Eye (tissue), 1 donor: ENCODE measurements around the gene SPEF2.
"Not testable (repeated sequence)": the region's sequence is repeated elsewhere in the genome, so short reads cannot be mapped to it uniquely, and the experiment has no call there.

Experiments
- DNase-seq: peaks from one replicate; pipeline ENCODE4 v3.0.0-alpha.2; 2015

SPEF2 gene

GRCh38 chr5:35660451-35660850 is 42.8 kb downstream of the SPEF2 start:
- no peak for DNase-seq

GRCh38 chr5:35664584-35664983 is 46.9 kb downstream of the SPEF2 start:
- no peak for DNase-seq

- no peak for DNase-seq
Observed at GRCh38 chr5:35665096-35665495, 47.4 kb downstream of the SPEF2 start.

- DNase-seq: no peak
Observed at GRCh38 chr5:35668319-35668718, 50.7 kb downstream of the SPEF2 start.

- DNase-seq: no peak
Observed at GRCh38 chr5:35668794-35669193, 51.1 kb downstream of the SPEF2 start.

GRCh38 chr5:35671541-35672295 is 54.1 kb downstream of the SPEF2 start:
- DNase-seq: no peak

GRCh38 chr5:35672296-35672655 is 54.6 kb downstream of the SPEF2 start:
- not testable (repeated sequence) for DNase-seq

- DNase-seq: no peak
Observed at GRCh38 chr5:35672995-35673394, 55.3 kb downstream of the SPEF2 start.

- no peak for DNase-seq
Observed at GRCh38 chr5:35674049-35674448, 56.4 kb downstream of the SPEF2 start.

- no peak for DNase-seq
Observed at GRCh38 chr5:35675392-35675791, 57.7 kb downstream of the SPEF2 start.

- no peak for DNase-seq
Observed at GRCh38 chr5:35677878-35678277, 60.2 kb downstream of the SPEF2 start.

GRCh38 chr5:35678661-35679060 is 61.0 kb downstream of the SPEF2 start:
- no peak for DNase-seq

GRCh38 chr5:35679357-35679756 is 61.7 kb downstream of the SPEF2 start:
- DNase-seq: no peak

GRCh38 chr5:35681911-35682310 is 64.2 kb downstream of the SPEF2 start:
- no peak for DNase-seq

GRCh38 chr5:35683466-35683865 is 65.8 kb downstream of the SPEF2 start:
- DNase-seq: no peak

GRCh38 chr5:35685161-35685560 is 67.5 kb downstream of the SPEF2 start:
- DNase-seq: no peak

GRCh38 chr5:35687961-35688360 is 70.3 kb downstream of the SPEF2 start:
- DNase-seq: no peak

- DNase-seq: no peak
Observed at GRCh38 chr5:35694481-35694880, 76.8 kb downstream of the SPEF2 start.

- no peak for DNase-seq
Observed at GRCh38 chr5:35698047-35698808, 80.6 kb downstream of the SPEF2 start.

GRCh38 chr5:35707659-35708058 is 90.0 kb downstream of the SPEF2 start:
- DNase-seq: no peak

- DNase-seq: no peak
Observed at GRCh38 chr5:35709688-35710087, 92.0 kb downstream of the SPEF2 start.

- DNase-seq: no peak
Observed at GRCh38 chr5:35717718-35718117, 100.1 kb downstream of the SPEF2 start.

- no peak for DNase-seq
Observed at GRCh38 chr5:35735718-35736117, 118.1 kb downstream of the SPEF2 start.

GRCh38 chr5:35736280-35736679 is 118.6 kb downstream of the SPEF2 start:
- no peak for DNase-seq
